Muscle layer of colon (tissue), 2 donors: ENCODE measurements around the gene RAB7B.

ENCODE experiments used
- H3K27ac ChIP-seq: one replicate; pipeline ENCODE4 v1.7.0; 2013; ENCODE audit warnings: low read depth, mild to moderate bottlenecking, low read length, moderate library complexity
- H3K27me3 ChIP-seq, 2 donors: one replicate each; pipeline ENCODE4 v1.7.0; 2013; ENCODE audit warnings: low read length in 2 of 2, mild to moderate bottlenecking in 2 of 2; ENCODE audit not compliant: insufficient read depth in 2 of 2, control insufficient read depth in 1 of 2
- H3K36me3 ChIP-seq: one replicate; pipeline ENCODE4 v1.7.0; 2013; ENCODE audit warnings: mild to moderate bottlenecking, low read length; ENCODE audit not compliant: insufficient read depth
- H3K4me1 ChIP-seq: one replicate; pipeline ENCODE4 v1.7.0; 2013; ENCODE audit warnings: mild to moderate bottlenecking, low read length; ENCODE audit not compliant: insufficient read depth
- H3K4me3 ChIP-seq, 2 donors: one replicate each; pipeline ENCODE4 v1.7.0; 2013; ENCODE audit warnings: low read length in 2 of 2, low read depth in 1 of 2, mild to moderate bottlenecking in 1 of 2, moderate library complexity in 1 of 2
- H3K9ac ChIP-seq: one replicate; pipeline ENCODE4 v1.7.0; 2013; ENCODE audit warnings: low read length
- H3K9me3 ChIP-seq: one replicate; pipeline ENCODE4 v1.7.0; 2013; ENCODE audit warnings: mild to moderate bottlenecking, low read length
- donor health status: abdominal sarcoma.
- donor health status: Adenocarcinoma of cecum.

Gene RAB7B

GRCh38 chr1:206037581-206037980 is 34.4 kb upstream of the RAB7B start:
- no peaks in the 10 kb centered on the region for H3K36me3 ChIP-seq
- H3K4me3 ChIP-seq = no peak overlapping the region
- H3K9ac ChIP-seq = no peak overlapping the region
- no peak overlapping the region for H3K27ac ChIP-seq
- no peaks in the 10 kb centered on the region for H3K9me3 ChIP-seq
- H3K27me3 ChIP-seq = no peaks in the 10 kb centered on the region
- H3K4me1 ChIP-seq = no peaks in the 10 kb centered on the region

- no peaks in the 10 kb centered on the region for H3K4me1 ChIP-seq
- H3K27ac ChIP-seq = no peak overlapping the region
- H3K27me3 ChIP-seq = no peaks in the 10 kb centered on the region
- H3K4me3 ChIP-seq = no peak overlapping the region
- H3K9ac ChIP-seq = no peak overlapping the region
- H3K36me3 ChIP-seq = no peaks in the 10 kb centered on the region
- H3K9me3 ChIP-seq = no peaks in the 10 kb centered on the region
Measured at GRCh38 chr1:206036663-206037455, 33.7 kb upstream of the RAB7B start.

- Histone ChIP-seq H3K4me1 (no peaks in the 10 kb centered on the region), H3K4me3 (no peak overlapping the region), H3K36me3 (no peaks in the 10 kb centered on the region), H3K27me3 (no peaks in the 10 kb centered on the region), H3K9ac (no peak overlapping the region), H3K9me3 (no peaks in the 10 kb centered on the region), H3K27ac (no peak overlapping the region)
Measured at GRCh38 chr1:206035027-206035426, 31.8 kb upstream of the RAB7B start.

GRCh38 chr1:206032380-206033140 is 29.4 kb upstream of the RAB7B start:
- H3K36me3 ChIP-seq = no peaks in the 10 kb centered on the region
- H3K4me1 ChIP-seq = no peaks in the 10 kb centered on the region
- H3K27me3 ChIP-seq = peaks cover 0 to 6% of the 10 kb centered on the region in 2 donors
- H3K9me3 ChIP-seq = no peaks in the 10 kb centered on the region
- no peak overlapping the region for H3K27ac ChIP-seq
- H3K4me3 ChIP-seq = no peak overlapping the region
- no peak overlapping the region for H3K9ac ChIP-seq

GRCh38 chr1:206030714-206031113 is 27.5 kb upstream of the RAB7B start:
- Histone ChIP-seq H3K36me3 (no peaks in the 10 kb centered on the region), H3K9ac (no peak overlapping the region), H3K27ac (no peak overlapping the region), H3K27me3 (peaks cover 0 to 6% of the 10 kb centered on the region in 2 donors), H3K9me3 (no peaks in the 10 kb centered on the region), H3K4me3 (no peak overlapping the region), H3K4me1 (no peaks in the 10 kb centered on the region)

- Histone ChIP-seq H3K9ac (no peak overlapping the region), H3K27me3 (peaks cover 0 to 6% of the 10 kb centered on the region in 2 donors), H3K4me1 (no peaks in the 10 kb centered on the region), H3K36me3 (no peaks in the 10 kb centered on the region), H3K9me3 (no peaks in the 10 kb centered on the region), H3K4me3 (no peak overlapping the region), H3K27ac (no peak overlapping the region)
Measured at GRCh38 chr1:206030191-206030590, 27.0 kb upstream of the RAB7B start.

- no peak overlapping the region for H3K9ac ChIP-seq
- no peaks in the 10 kb centered on the region for H3K9me3 ChIP-seq
- H3K27ac ChIP-seq = no peak overlapping the region
- H3K27me3 ChIP-seq = peaks cover 0 to 6% of the 10 kb centered on the region in 2 donors
- no peaks in the 10 kb centered on the region for H3K36me3 ChIP-seq
- no peak overlapping the region for H3K4me3 ChIP-seq
- no peaks in the 10 kb centered on the region for H3K4me1 ChIP-seq
Measured at GRCh38 chr1:206029484-206029883, 26.3 kb upstream of the RAB7B start.

- no peaks in the 10 kb centered on the region for H3K4me1 ChIP-seq
- peaks cover 0 to 6% of the 10 kb centered on the region in 2 donors for H3K27me3 ChIP-seq
- no peaks in the 10 kb centered on the region for H3K9me3 ChIP-seq
- no peak overlapping the region for H3K27ac ChIP-seq
- no peak overlapping the region for H3K9ac ChIP-seq
- no peaks in the 10 kb centered on the region for H3K36me3 ChIP-seq
- no peak overlapping the region for H3K4me3 ChIP-seq
Measured at GRCh38 chr1:206025283-206025820, 22.2 kb upstream of the RAB7B start.

GRCh38 chr1:206023695-206024094 is 20.5 kb upstream of the RAB7B start, which contains the start of gene CTSE:
TSS of gene CTSE (minus strand) at chr1:206023895. CDS start at chr1:206023791, 104 bp downstream.
- Histone ChIP-seq H3K4me1 (no peaks in the 10 kb centered on the region), H3K27ac (no peak within 1 kb of the TSS), H3K4me3 (no peak within 1 kb of the TSS), H3K9me3 (no peaks in the 10 kb centered on the region), H3K27me3 (no peaks in the 10 kb centered on the region), H3K9ac (no peak within 1 kb of the TSS), H3K36me3 (no peaks in the 10 kb centered on the region)

- no peaks in the 10 kb centered on the region for H3K9me3 ChIP-seq
- no peaks in the 10 kb centered on the region for H3K4me1 ChIP-seq
- H3K27ac ChIP-seq = no peak overlapping the region
- no peaks in the 10 kb centered on the region for H3K36me3 ChIP-seq
- no peak overlapping the region for H3K9ac ChIP-seq
- no peaks in the 10 kb centered on the region for H3K27me3 ChIP-seq
- H3K4me3 ChIP-seq = no peak overlapping the region
Measured at GRCh38 chr1:206022766-206023165, 19.6 kb upstream of the RAB7B start.

GRCh38 chr1:206021626-206022365 is 18.6 kb upstream of the RAB7B start:
- Histone ChIP-seq H3K27ac (no peak overlapping the region), H3K4me1 (no peaks in the 10 kb centered on the region), H3K4me3 (no peak overlapping the region), H3K9me3 (no peaks in the 10 kb centered on the region), H3K9ac (no peak overlapping the region), H3K36me3 (no peaks in the 10 kb centered on the region), H3K27me3 (no peaks in the 10 kb centered on the region)
